LoVo (cell line): ENCODE data around the gene ENDOV.

Source experiments
- DNase-seq: peaks from one replicate; pipeline ENCODE4 v3.0.0-alpha.2; 2016; ENCODE audit warnings: low spot score

The ENDOV gene

GRCh38 chr17:80414803-80415625 lies at the start of gene ENDOV:
TSS of gene ENDOV (plus strand) at chr17:80415167. CDS start at chr17:80415195, 28 bp downstream.
- peak; percentile 93 for DNase-seq

GRCh38 chr17:80365983-80366382 lies 49.0 kb upstream of the ENDOV start:
- DNase-seq = no peak

- DNase-seq = no peak
Measured at GRCh38 chr17:80367503-80367902, 47.5 kb upstream of the ENDOV start.

- no peak for DNase-seq
Measured at GRCh38 chr17:80371196-80371595, 43.8 kb upstream of the ENDOV start.

- DNase-seq = no peak
Measured at GRCh38 chr17:80372456-80372855, 42.5 kb upstream of the ENDOV start.

- DNase-seq = no peak
Measured at GRCh38 chr17:80372922-80373570, 41.9 kb upstream of the ENDOV start.

GRCh38 chr17:80374039-80374731 lies 40.8 kb upstream of the ENDOV start:
- DNase-seq = no peak

GRCh38 chr17:80374732-80375585 lies 40.0 kb upstream of the ENDOV start:
- DNase-seq = no peak

- no peak for DNase-seq
Measured at GRCh38 chr17:80376531-80376930, 38.4 kb upstream of the ENDOV start.

- DNase-seq = no peak
Measured at GRCh38 chr17:80377798-80378197, 37.2 kb upstream of the ENDOV start.

GRCh38 chr17:80379348-80379747 lies 35.6 kb upstream of the ENDOV start:
- no peak for DNase-seq

GRCh38 chr17:80380068-80380467 lies 34.9 kb upstream of the ENDOV start:
- no peak for DNase-seq

- no peak for DNase-seq
Measured at GRCh38 chr17:80380555-80381002, 34.4 kb upstream of the ENDOV start.

GRCh38 chr17:80381416-80381923 lies 33.5 kb upstream of the ENDOV start:
- DNase-seq = no peak

- DNase-seq = no peak
Measured at GRCh38 chr17:80382446-80382845, 32.5 kb upstream of the ENDOV start.

- no peak for DNase-seq
Measured at GRCh38 chr17:80382956-80383355, 32.0 kb upstream of the ENDOV start.

GRCh38 chr17:80384078-80384960 lies 30.6 kb upstream of the ENDOV start:
- DNase-seq = no peak

GRCh38 chr17:80385046-80385445 lies 29.9 kb upstream of the ENDOV start:
- no peak for DNase-seq

GRCh38 chr17:80386341-80386740 lies 28.6 kb upstream of the ENDOV start:
- DNase-seq = no peak

GRCh38 chr17:80387071-80387470 lies 27.9 kb upstream of the ENDOV start:
- no peak for DNase-seq

GRCh38 chr17:80388175-80388574 lies 26.8 kb upstream of the ENDOV start:
- DNase-seq = no peak
